ENCODE results near the gene PDE7B.

The PDE7B gene

GRCh38 chr6:135851442-135852271 lies at the start of gene PDE7B:
TSS of gene PDE7B (plus strand) at chr6:135851701.
- DNase-seq (ENCODE audit: low read depth in 1 of 2, low spot score in 1 of 2): no peak

- DNase-seq (ENCODE audit: low read depth in 1 of 2, low spot score in 1 of 2): no peak
These were observed 49.6 kb upstream of the PDE7B start for GRCh38 chr6:135801755-135802465.

- no peak for DNase-seq (ENCODE audit: low read depth in 1 of 2, low spot score in 1 of 2)
These were observed 41.0 kb upstream of the PDE7B start for GRCh38 chr6:135810486-135810885.

- no peak for DNase-seq (ENCODE audit: low read depth in 1 of 2, low spot score in 1 of 2)
These were observed 40.3 kb upstream of the PDE7B start for GRCh38 chr6:135811170-135811569.

- DNase-seq (ENCODE audit: low read depth in 1 of 2, low spot score in 1 of 2): no peak
These were observed 39.6 kb upstream of the PDE7B start for GRCh38 chr6:135811644-135812526.

- no peak for DNase-seq (ENCODE audit: low read depth in 1 of 2, low spot score in 1 of 2)
These were observed 38.1 kb upstream of the PDE7B start for GRCh38 chr6:135813401-135813800.

GRCh38 chr6:135814043-135814442 lies 37.5 kb upstream of the PDE7B start:
- DNase-seq (ENCODE audit: low read depth in 1 of 2, low spot score in 1 of 2): no peak

- no peak for DNase-seq (ENCODE audit: low read depth in 1 of 2, low spot score in 1 of 2)
These were observed 36.3 kb upstream of the PDE7B start for GRCh38 chr6:135815216-135815615.

GRCh38 chr6:135817035-135817434 lies 34.5 kb upstream of the PDE7B start:
- no peak for DNase-seq (ENCODE audit: low read depth in 1 of 2, low spot score in 1 of 2)

- no peak for DNase-seq (ENCODE audit: low read depth in 1 of 2, low spot score in 1 of 2)
These were observed 31.8 kb upstream of the PDE7B start for GRCh38 chr6:135819665-135820064.

- DNase-seq (ENCODE audit: low read depth in 1 of 2, low spot score in 1 of 2): no peak
These were observed 31.2 kb upstream of the PDE7B start for GRCh38 chr6:135820340-135820739.

- no peak for DNase-seq (ENCODE audit: low read depth in 1 of 2, low spot score in 1 of 2)
These were observed 27.6 kb upstream of the PDE7B start for GRCh38 chr6:135823851-135824250.

- DNase-seq (ENCODE audit: low read depth in 1 of 2, low spot score in 1 of 2): no peak
These were observed 25.2 kb upstream of the PDE7B start for GRCh38 chr6:135826236-135826804.

- DNase-seq (ENCODE audit: low read depth in 1 of 2, low spot score in 1 of 2): no peak
These were observed 23.5 kb upstream of the PDE7B start for GRCh38 chr6:135828021-135828420.

GRCh38 chr6:135830452-135830881 lies 21.0 kb upstream of the PDE7B start:
- DNase-seq (ENCODE audit: low read depth in 1 of 2, low spot score in 1 of 2): no peak

GRCh38 chr6:135831016-135831415 lies 20.5 kb upstream of the PDE7B start:
- no peak for DNase-seq (ENCODE audit: low read depth in 1 of 2, low spot score in 1 of 2)

GRCh38 chr6:135832166-135832565 lies 19.3 kb upstream of the PDE7B start:
- DNase-seq (ENCODE audit: low read depth in 1 of 2, low spot score in 1 of 2): no peak

- no peak for DNase-seq (ENCODE audit: low read depth in 1 of 2, low spot score in 1 of 2)
These were observed 17.7 kb upstream of the PDE7B start for GRCh38 chr6:135833771-135834170.

- DNase-seq (ENCODE audit: low read depth in 1 of 2, low spot score in 1 of 2): no peak
These were observed 13.6 kb upstream of the PDE7B start for GRCh38 chr6:135837735-135838449.

- no peak for DNase-seq (ENCODE audit: low read depth in 1 of 2, low spot score in 1 of 2)
These were observed 12.4 kb upstream of the PDE7B start for GRCh38 chr6:135839121-135839520.

Measured in activated T-helper 1 cell treated with anti-CD3 and anti-CD28 coated beads, Interleukin-2, amount 50 U/mL, for 16 hours (primary cell).